GM23338 (cell line): Measurements from ENCODE around the gene NCOA7. TPM values are rescaled to one million over a fixed set of nuclear protein-coding genes. Genes with fewer than 3 reads are reported as not detected.

ENCODE experiments used
- ATAC-seq: fragments of 200-7000 bp; cut with Tn5 transposase; 3 replicates; pipeline ENCODE4 v1.9.1; 2020
- DNase-seq: peaks from one replicate; pipeline ENCODE4 v3.0.0-alpha.2; 2015; ENCODE audit warnings: low spot score
- H2AFZ ChIP-seq: fragments of 200-600 bp; sonication (generic); 2 replicates; pipeline ENCODE4 v1.8.0; 2016; ENCODE audit warnings: antibody characterized with exemption, mild to moderate bottlenecking, moderate library complexity
- H3F3A ChIP-seq: fragments of 200-600 bp; sonication (generic); replicated peaks from 2 replicates; pipeline ENCODE4 v1.8.0; 2017; ENCODE audit warnings: antibody characterized with exemption, mixed run types, low read depth
- H3K27ac ChIP-seq: fragments of 200-600 bp; sonication (generic); 2 replicates; pipeline ENCODE4 v1.6.1; 2016; ENCODE audit warnings: low read depth
- H3K27me3 ChIP-seq: fragments of 200-600 bp; sonication (generic); 2 replicates; pipeline ENCODE4 v1.8.0; 2016; ENCODE audit warnings: mild to moderate bottlenecking, mixed run types, moderate library complexity; ENCODE audit not compliant: insufficient read depth
- H3K36me3 ChIP-seq: fragments of 200-600 bp; sonication (generic); 2 replicates; pipeline ENCODE4 v1.8.0; 2016; ENCODE audit warnings: mild to moderate bottlenecking; ENCODE audit not compliant: insufficient read depth
- H3K4me1 ChIP-seq: fragments of 200-600 bp; sonication (generic); 2 replicates; pipeline ENCODE4 v1.8.0; 2016; ENCODE audit warnings: mild to moderate bottlenecking, moderate library complexity; ENCODE audit not compliant: insufficient read depth
- H3K4me2 ChIP-seq: fragments of 200-600 bp; sonication (generic); 2 replicates; pipeline ENCODE4 v1.7.1; 2017; ENCODE audit warnings: mixed run types
- H3K4me3 ChIP-seq: fragments of 200-600 bp; sonication (generic); 2 replicates; pipeline ENCODE4 v1.6.1; 2016; ENCODE audit warnings: mixed run types
- H3K79me2 ChIP-seq: fragments of 200-600 bp; sonication (generic); replicated peaks from 2 replicates; pipeline ENCODE4 v1.8.0; 2017; ENCODE audit warnings: mild to moderate bottlenecking; ENCODE audit not compliant: insufficient read depth
- H3K9me2 ChIP-seq: fragments of 200-600 bp; sonication (generic); 2 replicates; pipeline ENCODE4 v1.8.0; 2017; ENCODE audit not compliant: insufficient read depth
- H4K20me1 ChIP-seq: fragments of 200-600 bp; sonication (generic); replicated peaks from 2 replicates; pipeline ENCODE4 v1.8.0; 2017; ENCODE audit warnings: mild to moderate bottlenecking; ENCODE audit not compliant: insufficient read depth
- H3K27ac Mint-ChIP-seq: 2 replicates; pipeline ENCODE4 v1.8.0; 2020; ENCODE audit warnings: inconsistent platforms, mild to moderate bottlenecking, moderate library complexity, mixed read lengths
- H3K27me3 Mint-ChIP-seq: 3 replicates; pipeline ENCODE4 v1.8.0; 2022; ENCODE audit warnings: low read depth, mild to moderate bottlenecking, moderate library complexity, mixed read lengths, inconsistent platforms; ENCODE audit not compliant: insufficient read depth, poor library complexity
- H3K36me3 Mint-ChIP-seq: 3 replicates; pipeline ENCODE4 v1.8.0; 2021; ENCODE audit warnings: low read depth, mild to moderate bottlenecking, inconsistent platforms, moderate library complexity, mixed read lengths
- H3K4me1 Mint-ChIP-seq: 3 replicates; pipeline ENCODE4 v1.8.0; 2020; ENCODE audit warnings: mild to moderate bottlenecking, inconsistent platforms, mixed read lengths
- H3K4me3 Mint-ChIP-seq: 3 replicates; pipeline ENCODE4 v1.8.0; 2021; ENCODE audit warnings: moderate library complexity, mild to moderate bottlenecking, inconsistent platforms, mixed read lengths
- H3K9me3 Mint-ChIP-seq: 3 replicates; pipeline ENCODE4 v1.8.0; 2020; ENCODE audit warnings: moderate library complexity, mild to moderate bottlenecking, inconsistent platforms, mixed read lengths
- CREB1 ChIP-seq: fragments of 250-450 bp; sonication (Bioruptor Pico); IDR thresholded peaks from 2 replicates; pipeline ENCODE4 v1.5.0; 2020; ENCODE audit warnings: low read depth, mild to moderate bottlenecking, moderate library complexity
- ETS1 ChIP-seq: IDR thresholded peaks from 2 replicates; pipeline ENCODE4 v1.6.1; 2016; ENCODE audit warnings: antibody characterized with exemption
- EZH2 ChIP-seq: fragments of 200-600 bp; sonication (generic); IDR thresholded peaks from one replicate; pipeline ENCODE4 v1.8.0; 2017; ENCODE audit warnings: antibody characterized with exemption, mild to moderate bottlenecking, low read depth; ENCODE audit not compliant: unreplicated experiment
- EZH2phosphoT487 ChIP-seq: fragments of 200-600 bp; sonication (generic); IDR thresholded peaks from one replicate; pipeline ENCODE4 v1.8.1; 2018; ENCODE audit warnings: antibody characterized with exemption; ENCODE audit not compliant: unreplicated experiment
- JUNB ChIP-seq: IDR thresholded peaks from one replicate; pipeline ENCODE4 v1.6.1; 2016; ENCODE audit warnings: antibody characterized with exemption; ENCODE audit not compliant: unreplicated experiment
- NANOG ChIP-seq: IDR thresholded peaks from 2 replicates; pipeline ENCODE4 v1.6.1; 2016; ENCODE audit warnings: antibody characterized with exemption, borderline replicate concordance
- POLR2AphosphoS5 ChIP-seq: IDR thresholded peaks from 2 replicates; pipeline ENCODE4 v1.6.1; 2016; ENCODE audit warnings: antibody characterized with exemption, low read depth
- STAT1 ChIP-seq: IDR thresholded peaks from one replicate; pipeline ENCODE4 v1.6.1; 2016; ENCODE audit warnings: antibody characterized with exemption; ENCODE audit not compliant: unreplicated experiment
- ZNF114 ChIP-seq: fragments of 250-450 bp; sonication (Bioruptor Pico); IDR thresholded peaks from 2 replicates; pipeline ENCODE4 v1.5.0; 2020; ENCODE audit warnings: mild to moderate bottlenecking, moderate library complexity
- ZNF331 ChIP-seq: fragments of 250-450 bp; sonication (Bioruptor Pico); IDR thresholded peaks from 2 replicates; pipeline ENCODE4 v1.5.0; 2020; ENCODE audit warnings: low read depth, mild to moderate bottlenecking, moderate library complexity
- polyA plus RNA-seq: library from polyadenylated mRNA; unstranded; fragments of >200 nt; fragmentation: Nextera tagmentation; extraction: Ambion mirVana; gene quantifications from 2 replicates; pipeline ENCODE4 v1.2.1, GENCODE V29; 2016
- total RNA-seq: library from RNA; depleted of rRNA; stranded (reverse); fragments of >200 nt; shearing (Covaris generic); gene quantifications from 2 replicates; pipeline ENCODE4 v1.2.3, GENCODE V29; 2014
- TF ChIP-seq, protein P1 (sequence below): fragments of 250-450 bp; sonication (Bioruptor Pico); IDR thresholded peaks from 2 replicates; pipeline ENCODE4 v1.5.0; 2020; ENCODE audit warnings: mild to moderate bottlenecking, moderate library complexity
- TF ChIP-seq, protein P2 (sequence below): IDR thresholded peaks from one replicate; pipeline ENCODE4 v1.6.1; 2018; ENCODE audit warnings: antibody characterized with exemption; ENCODE audit not compliant: unreplicated experiment
- TF ChIP-seq, protein P3 (sequence below), 2 experiments: fragments of 200-600 bp in 1 of 2; sonication (generic) in 1 of 2; conservative IDR thresholded peaks; 2 replicates each; pipeline versions ENCODE4 v1.5.1 to v1.6.1; 2016 to 2017; ENCODE audit warnings: antibody characterized with exemption in 2 of 2, low read depth in 2 of 2, mild to moderate bottlenecking in 2 of 2, moderate library complexity in 1 of 2

The NCOA7 gene
- total and polyA plus RNA-seq, 2 experiments from 2014 or later: 9.3 to 15.7 TPM

DNA sequence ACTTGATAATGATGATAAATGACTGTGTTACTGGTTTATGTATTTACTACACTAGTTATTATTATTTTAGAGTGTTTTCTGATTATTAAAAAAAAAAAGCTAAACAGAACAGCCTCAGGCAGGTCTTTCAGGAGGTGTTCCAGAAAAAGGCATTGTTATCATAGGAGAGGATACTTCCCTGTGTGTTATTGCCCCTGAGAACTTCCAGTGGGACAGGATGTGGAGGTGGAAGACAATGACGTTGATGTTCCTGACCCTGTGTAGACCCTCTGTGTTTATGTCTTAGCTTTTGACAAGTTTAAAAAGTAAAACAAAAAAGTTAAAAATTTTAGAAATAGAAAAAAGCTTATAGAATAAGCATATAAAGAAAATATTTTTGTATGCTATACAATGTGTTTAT is 49.1 kb downstream of the NCOA7 start:
- Mint-ChIP-seq H3K27ac (no peak overlapping the region), H3K4me1 (peaks cover 5% of the 10 kb centered on the region; the same call in 2 of the 3 replicates), H3K9me3 (no peaks in the 10 kb centered on the region), H3K36me3 (no peaks in the 10 kb centered on the region), H3K4me3 (no peak overlapping the region), H3K27me3 (no peaks in the 10 kb centered on the region)
- H3K27ac ChIP-seq: no peak overlapping the region
- TF ChIP-seq, protein P1, sequence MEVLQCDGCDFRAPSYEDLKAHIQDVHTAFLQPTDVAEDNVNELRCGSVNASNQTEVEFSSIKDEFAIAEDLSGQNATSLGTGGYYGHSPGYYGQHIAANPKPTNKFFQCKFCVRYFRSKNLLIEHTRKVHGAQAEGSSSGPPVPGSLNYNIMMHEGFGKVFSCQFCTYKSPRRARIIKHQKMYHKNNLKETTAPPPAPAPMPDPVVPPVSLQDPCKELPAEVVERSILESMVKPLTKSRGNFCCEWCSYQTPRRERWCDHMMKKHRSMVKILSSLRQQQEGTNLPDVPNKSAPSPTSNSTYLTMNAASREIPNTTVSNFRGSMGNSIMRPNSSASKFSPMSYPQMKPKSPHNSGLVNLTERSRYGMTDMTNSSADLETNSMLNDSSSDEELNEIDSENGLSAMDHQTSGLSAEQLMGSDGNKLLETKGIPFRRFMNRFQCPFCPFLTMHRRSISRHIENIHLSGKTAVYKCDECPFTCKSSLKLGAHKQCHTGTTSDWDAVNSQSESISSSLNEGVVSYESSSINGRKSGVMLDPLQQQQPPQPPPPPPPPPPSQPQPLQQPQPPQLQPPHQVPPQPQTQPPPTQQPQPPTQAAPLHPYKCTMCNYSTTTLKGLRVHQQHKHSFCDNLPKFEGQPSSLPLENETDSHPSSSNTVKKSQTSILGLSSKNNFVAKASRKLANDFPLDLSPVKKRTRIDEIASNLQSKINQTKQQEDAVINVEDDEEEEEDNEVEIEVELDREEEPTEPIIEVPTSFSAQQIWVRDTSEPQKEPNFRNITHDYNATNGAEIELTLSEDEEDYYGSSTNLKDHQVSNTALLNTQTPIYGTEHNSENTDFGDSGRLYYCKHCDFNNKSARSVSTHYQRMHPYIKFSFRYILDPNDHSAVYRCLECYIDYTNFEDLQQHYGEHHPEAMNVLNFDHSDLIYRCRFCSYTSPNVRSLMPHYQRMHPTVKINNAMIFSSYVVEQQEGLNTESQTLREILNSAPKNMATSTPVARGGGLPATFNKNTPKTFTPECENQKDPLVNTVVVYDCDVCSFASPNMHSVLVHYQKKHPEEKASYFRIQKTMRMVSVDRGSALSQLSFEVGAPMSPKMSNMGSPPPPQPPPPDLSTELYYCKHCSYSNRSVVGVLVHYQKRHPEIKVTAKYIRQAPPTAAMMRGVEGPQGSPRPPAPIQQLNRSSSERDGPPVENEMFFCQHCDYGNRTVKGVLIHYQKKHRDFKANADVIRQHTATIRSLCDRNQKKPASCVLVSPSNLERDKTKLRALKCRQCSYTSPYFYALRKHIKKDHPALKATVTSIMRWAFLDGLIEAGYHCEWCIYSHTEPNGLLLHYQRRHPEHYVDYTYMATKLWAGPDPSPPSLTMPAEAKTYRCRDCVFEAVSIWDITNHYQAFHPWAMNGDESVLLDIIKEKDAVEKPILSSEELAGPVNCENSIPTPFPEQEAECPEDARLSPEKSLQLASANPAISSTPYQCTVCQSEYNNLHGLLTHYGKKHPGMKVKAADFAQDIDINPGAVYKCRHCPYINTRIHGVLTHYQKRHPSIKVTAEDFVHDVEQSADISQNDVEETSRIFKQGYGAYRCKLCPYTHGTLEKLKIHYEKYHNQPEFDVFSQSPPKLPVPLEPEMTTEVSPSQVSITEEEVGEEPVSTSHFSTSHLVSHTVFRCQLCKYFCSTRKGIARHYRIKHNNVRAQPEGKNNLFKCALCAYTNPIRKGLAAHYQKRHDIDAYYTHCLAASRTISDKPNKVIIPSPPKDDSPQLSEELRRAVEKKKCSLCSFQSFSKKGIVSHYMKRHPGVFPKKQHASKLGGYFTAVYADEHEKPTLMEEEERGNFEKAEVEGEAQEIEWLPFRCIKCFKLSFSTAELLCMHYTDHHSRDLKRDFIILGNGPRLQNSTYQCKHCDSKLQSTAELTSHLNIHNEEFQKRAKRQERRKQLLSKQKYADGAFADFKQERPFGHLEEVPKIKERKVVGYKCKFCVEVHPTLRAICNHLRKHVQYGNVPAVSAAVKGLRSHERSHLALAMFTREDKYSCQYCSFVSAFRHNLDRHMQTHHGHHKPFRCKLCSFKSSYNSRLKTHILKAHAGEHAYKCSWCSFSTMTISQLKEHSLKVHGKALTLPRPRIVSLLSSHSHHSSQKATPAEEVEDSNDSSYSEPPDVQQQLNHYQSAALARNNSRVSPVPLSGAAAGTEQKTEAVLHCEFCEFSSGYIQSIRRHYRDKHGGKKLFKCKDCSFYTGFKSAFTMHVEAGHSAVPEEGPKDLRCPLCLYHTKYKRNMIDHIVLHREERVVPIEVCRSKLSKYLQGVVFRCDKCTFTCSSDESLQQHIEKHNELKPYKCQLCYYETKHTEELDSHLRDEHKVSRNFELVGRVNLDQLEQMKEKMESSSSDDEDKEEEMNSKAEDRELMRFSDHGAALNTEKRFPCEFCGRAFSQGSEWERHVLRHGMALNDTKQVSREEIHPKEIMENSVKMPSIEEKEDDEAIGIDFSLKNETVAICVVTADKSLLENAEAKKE (CRISPR knock-in tag): no peak
- TF ChIP-seq POLR2AphosphoS5 (no peak), ZNF331 (CRISPR knock-in tag) (no peak), STAT1 (no peak), ETS1 (no peak), CREB1 (CRISPR knock-in tag) (no peak), NANOG (no peak), JUNB (no peak), EZH2phosphoT487 (no peak), ZNF114 (CRISPR knock-in tag) (no peak), EZH2 (no peak)
- TF ChIP-seq, protein P2, sequence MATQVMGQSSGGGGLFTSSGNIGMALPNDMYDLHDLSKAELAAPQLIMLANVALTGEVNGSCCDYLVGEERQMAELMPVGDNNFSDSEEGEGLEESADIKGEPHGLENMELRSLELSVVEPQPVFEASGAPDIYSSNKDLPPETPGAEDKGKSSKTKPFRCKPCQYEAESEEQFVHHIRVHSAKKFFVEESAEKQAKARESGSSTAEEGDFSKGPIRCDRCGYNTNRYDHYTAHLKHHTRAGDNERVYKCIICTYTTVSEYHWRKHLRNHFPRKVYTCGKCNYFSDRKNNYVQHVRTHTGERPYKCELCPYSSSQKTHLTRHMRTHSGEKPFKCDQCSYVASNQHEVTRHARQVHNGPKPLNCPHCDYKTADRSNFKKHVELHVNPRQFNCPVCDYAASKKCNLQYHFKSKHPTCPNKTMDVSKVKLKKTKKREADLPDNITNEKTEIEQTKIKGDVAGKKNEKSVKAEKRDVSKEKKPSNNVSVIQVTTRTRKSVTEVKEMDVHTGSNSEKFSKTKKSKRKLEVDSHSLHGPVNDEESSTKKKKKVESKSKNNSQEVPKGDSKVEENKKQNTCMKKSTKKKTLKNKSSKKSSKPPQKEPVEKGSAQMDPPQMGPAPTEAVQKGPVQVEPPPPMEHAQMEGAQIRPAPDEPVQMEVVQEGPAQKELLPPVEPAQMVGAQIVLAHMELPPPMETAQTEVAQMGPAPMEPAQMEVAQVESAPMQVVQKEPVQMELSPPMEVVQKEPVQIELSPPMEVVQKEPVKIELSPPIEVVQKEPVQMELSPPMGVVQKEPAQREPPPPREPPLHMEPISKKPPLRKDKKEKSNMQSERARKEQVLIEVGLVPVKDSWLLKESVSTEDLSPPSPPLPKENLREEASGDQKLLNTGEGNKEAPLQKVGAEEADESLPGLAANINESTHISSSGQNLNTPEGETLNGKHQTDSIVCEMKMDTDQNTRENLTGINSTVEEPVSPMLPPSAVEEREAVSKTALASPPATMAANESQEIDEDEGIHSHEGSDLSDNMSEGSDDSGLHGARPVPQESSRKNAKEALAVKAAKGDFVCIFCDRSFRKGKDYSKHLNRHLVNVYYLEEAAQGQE: no peak
- TF ChIP-seq, protein P3, sequence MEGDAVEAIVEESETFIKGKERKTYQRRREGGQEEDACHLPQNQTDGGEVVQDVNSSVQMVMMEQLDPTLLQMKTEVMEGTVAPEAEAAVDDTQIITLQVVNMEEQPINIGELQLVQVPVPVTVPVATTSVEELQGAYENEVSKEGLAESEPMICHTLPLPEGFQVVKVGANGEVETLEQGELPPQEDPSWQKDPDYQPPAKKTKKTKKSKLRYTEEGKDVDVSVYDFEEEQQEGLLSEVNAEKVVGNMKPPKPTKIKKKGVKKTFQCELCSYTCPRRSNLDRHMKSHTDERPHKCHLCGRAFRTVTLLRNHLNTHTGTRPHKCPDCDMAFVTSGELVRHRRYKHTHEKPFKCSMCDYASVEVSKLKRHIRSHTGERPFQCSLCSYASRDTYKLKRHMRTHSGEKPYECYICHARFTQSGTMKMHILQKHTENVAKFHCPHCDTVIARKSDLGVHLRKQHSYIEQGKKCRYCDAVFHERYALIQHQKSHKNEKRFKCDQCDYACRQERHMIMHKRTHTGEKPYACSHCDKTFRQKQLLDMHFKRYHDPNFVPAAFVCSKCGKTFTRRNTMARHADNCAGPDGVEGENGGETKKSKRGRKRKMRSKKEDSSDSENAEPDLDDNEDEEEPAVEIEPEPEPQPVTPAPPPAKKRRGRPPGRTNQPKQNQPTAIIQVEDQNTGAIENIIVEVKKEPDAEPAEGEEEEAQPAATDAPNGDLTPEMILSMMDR (conservative IDR thresholded peaks at IDR 0.05; ENCODE audit: low read depth in 2 of 2): no peak
- H3K79me2 ChIP-seq: no peaks in the 10 kb centered on the region
- 0 out of 2 replicates have a peak, but pooled peaks cover 2% of the 10 kb centered on the region for H3K4me1 ChIP-seq
- H3K9me2 ChIP-seq: no peaks in the 10 kb centered on the region
- H3F3A ChIP-seq: no peaks in the 10 kb centered on the region
- H3K36me3 ChIP-seq: no peaks in the 10 kb centered on the region
- H3K27me3 ChIP-seq: no peaks in the 10 kb centered on the region
- ATAC-seq (no peak), DNase-seq (no peak)
- H2AFZ ChIP-seq: no peak overlapping the region
- H3K4me2 ChIP-seq: no peak overlapping the region
- no peaks in the 10 kb centered on the region for H4K20me1 ChIP-seq
- no peak overlapping the region for H3K4me3 ChIP-seq
